ENCODE measurements around the gene CNOT4.
"Not testable (repeated sequence)": the region's sequence is repeated elsewhere in the genome, so short reads cannot be mapped to it uniquely, and the experiment has no call there.

The CNOT4 gene

DNA sequence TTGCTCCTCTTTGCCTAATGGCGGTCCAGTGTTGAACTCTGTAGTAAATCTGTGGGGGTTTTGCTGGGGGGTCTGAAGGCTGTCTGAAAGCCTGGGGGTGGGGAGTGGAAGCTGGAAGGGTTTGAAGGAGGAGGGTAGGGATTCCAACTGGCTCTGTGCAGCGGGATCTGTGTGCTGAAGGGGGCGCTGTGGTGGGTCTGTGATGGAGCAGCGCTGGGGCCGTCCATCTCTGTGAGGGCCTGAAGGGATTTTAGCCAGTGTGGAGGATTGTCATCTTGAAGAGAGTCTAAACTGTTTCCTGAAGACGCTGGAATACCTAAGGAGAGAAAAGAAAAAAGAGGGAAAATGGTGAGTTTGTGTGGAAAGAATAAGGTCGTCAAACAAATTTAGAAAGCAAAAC is 147.0 kb downstream of the CNOT4 start:
- no peak for DNase-seq (ENCODE audit: low spot score)

DNA sequence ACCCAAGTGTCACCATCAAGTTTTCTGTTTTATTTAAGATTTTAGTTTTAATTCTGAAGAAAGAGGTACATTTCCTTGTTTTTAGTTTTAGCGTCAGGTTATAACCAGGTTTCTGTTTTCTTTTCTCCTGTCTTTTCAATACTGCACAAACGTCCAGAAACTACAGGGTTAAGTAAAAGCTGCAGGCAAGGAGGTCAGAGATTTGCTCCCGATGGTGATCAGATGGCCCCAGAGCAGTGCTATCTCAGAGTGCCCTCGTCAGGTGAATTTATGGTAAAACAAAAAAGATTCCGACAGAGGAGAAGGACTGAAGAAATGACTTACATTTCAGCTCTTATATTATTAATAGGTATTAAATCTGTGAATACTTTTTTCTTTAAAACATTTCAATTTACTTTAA is 148.1 kb downstream of the CNOT4 start:
- no peak for DNase-seq (ENCODE audit: low spot score)

DNA sequence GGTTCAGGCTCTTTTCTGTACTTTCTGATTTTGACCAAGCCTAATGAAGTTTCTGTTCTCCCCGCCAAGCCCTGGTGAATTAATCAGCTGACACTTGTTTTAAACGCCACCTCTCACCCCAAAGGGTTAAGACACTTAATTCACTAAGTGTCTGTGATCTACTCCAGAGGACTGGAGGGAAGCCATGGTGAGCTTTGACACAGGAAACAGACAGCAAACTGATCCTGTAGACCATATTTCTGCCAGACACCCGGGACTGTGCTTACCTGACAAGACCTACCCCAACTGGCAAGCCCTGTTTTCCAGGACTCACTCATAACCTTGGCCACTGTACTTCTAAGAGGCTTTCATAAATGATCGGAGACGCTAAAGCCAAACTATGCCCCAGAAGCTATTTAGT is 150.3 kb downstream of the CNOT4 start:
- no peak for DNase-seq (ENCODE audit: low spot score)

DNA sequence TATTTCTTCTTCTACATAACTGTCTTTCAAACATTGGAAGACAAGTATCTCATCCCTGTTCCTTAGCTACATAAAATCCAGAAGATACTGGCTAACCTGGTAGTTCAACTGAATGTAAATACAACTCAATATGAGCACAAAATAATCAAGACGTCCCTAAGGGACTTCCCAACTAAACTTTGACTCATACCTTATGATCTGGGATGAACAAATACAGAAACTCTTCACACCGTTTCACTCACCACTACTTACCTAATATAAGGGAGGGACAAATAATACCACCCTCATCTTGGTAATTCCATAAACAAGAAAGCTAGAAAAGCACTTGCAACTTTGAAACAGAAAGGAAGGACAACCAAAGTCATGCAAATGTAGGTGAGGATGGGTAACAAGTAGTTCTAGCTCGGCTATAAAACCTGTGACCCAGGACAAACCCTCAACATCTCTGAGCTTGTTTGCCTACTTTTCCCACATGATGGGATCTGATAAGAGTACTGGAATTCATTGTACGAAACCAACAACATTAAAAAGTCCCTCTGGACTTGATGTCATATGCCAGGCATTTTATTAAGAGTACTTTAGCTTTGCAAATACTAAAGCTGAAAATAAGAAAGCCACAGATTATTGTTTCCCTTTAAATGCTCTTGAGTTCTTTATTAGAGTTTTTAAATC is 154.4 kb downstream of the CNOT4 start:
- DNase-seq (ENCODE audit: low spot score): no peak

DNA sequence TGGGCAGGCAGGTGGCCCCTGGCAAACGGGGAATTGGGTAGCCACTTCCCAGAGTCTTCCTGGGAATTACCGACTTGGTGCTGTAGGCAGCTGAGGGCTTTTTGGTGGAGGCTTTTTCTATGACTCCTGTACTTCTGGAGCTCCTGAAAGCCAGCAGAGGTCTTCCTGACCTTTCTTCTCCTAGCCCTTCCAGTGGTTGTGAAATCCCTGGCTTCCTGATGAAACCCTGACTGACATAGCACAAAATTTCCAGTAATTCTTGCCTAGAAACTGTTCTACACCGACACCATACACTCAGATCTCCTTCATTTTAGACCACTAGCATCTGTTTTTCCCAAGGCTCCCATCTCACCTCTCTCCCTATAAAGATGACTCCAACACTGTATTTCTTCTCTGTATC is 156.1 kb downstream of the CNOT4 start:
- DNase-seq (ENCODE audit: low spot score): no peak

DNA sequence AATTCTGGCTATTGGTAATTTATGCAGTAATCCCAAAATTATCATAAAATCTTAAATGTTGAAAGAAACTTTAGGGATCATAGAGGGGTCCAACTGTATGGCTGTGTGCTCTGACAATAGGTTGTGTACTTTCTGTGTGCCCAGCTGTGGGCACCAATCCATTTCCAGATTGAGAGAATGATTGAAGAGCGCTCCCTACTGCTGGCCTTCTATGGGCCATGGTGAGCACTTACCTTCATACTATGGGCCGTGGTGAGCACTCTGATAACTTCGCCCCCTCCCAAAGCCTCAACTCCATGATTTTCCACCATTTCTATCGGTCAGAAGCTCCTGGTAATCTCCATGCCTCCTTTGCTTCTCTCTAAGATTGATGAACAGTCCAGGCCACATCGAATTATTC is 157.6 kb downstream of the CNOT4 start:
- no peak for DNase-seq (ENCODE audit: low spot score)

DNA sequence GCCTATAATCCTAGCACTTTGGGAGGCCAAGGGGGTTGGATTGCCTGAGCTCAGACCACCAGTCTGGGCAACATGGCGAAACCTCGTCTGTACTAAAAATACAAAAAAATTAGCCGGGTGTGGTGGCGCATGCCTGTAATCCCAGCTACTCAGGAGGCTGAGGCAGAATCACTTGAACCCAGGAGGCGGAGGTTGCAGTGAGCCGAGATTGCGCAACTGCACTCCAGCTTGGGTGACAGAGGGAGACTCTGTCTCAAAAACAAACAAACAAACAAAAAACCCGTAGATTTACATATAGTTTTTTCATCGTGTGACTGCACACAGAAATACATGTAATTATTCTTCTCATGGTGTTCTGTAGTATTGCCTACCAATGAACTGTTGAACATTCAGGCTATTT is 158.8 kb downstream of the CNOT4 start:
- not testable (repeated sequence) for DNase-seq (ENCODE audit: low spot score)

DNA sequence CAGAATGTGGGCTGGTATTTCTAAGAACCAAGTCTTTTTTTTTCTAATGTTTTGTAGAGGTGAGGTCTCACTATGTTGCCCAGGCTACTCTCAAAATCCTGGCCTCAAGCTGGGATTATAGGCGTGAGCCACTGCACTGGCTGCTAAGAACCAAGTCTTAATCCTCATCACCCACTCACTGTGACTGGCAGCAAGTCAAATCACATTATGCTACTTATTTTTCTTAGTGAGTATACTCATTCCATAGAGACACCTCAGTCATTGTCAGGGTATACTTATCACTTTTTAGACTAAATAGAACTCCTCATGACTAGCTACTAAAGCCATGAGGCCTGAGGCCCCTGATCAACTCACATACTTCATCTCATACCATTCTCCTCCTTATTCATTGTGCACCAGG is 160.2 kb downstream of the CNOT4 start:
- DNase-seq (ENCODE audit: low spot score): no peak

DNA sequence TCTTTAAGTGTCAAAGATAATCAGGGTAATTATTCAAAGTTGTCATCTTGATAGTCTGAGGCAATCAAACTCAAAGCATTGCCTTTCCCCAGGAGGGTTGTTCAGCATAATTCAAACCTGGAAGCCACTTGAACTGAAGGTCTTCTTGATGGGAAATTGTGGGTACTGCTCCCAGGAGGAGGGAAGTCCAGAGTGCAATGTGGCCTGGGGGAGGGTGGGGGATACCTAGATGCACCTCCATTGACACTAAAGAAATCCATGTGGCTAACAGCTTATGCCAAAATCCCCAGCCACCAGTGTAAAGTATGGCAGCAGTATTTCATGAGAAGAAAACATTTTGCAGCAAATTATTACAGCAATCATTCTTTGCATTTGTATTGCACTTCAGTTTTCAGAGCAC is 161.4 kb downstream of the CNOT4 start:
- DNase-seq (ENCODE audit: low spot score): no peak

DNA sequence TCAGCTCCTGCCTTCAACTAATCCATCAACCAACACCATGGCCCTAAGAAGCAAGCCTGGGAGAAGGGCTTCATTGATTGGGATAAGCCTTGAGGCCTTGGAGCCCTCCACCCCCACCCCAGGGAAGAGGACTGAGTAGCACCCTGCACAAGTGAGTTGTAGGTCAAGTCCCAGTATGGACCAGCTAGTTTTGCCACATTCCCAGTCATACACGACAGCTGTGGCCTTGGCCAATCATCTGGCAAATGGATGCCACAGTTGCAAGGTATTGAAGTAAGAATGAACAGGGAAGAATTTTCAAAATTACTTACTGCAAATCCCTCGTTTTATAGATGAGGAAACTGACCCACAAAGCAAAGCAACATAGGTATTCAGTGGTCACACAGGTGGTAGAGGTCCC is 166.5 kb downstream of the CNOT4 start:
- DNase-seq (ENCODE audit: low spot score): no peak

DNA sequence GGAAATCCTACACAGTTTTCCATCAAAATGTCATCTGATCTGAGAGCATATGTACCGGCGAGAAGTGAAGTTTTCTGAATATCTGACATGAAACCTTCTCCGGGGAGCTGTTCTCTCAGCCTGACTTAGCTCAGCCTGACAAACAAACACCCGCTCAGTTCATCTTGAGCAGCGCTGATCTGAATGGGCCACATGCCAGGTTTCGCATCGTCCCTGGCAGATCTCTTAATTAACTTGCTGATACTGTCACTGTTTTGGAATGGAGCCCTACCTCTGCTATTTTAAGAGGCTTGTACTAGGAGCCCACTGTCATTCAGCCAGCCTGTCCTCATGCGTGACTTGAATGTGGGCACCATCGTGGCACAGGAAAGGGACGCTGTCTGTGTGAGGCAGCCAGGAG is 167.0 kb downstream of the CNOT4 start:
- peak; percentile 87 for DNase-seq (ENCODE audit: low spot score)

DNA sequence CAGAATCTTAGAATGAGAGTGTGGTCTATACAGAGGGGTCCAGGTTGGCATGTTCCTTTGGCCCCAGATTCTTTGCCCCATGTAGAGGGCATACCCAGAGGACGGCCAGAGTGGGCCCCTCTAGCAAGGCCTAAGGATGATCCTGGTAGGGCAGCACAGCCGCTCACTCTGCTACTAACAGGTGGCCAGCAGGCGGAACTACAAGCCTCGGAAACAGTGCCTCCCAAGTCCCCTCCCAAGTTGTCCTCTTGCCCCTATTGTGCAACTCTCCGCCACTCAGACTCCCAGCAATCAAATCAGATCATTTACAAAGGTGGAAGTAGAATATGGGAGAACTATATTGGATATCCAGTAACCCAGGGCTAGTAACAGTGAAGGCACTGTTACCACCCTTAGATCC is 168.9 kb downstream of the CNOT4 start:
- DNase-seq (ENCODE audit: low spot score): no peak

DNA sequence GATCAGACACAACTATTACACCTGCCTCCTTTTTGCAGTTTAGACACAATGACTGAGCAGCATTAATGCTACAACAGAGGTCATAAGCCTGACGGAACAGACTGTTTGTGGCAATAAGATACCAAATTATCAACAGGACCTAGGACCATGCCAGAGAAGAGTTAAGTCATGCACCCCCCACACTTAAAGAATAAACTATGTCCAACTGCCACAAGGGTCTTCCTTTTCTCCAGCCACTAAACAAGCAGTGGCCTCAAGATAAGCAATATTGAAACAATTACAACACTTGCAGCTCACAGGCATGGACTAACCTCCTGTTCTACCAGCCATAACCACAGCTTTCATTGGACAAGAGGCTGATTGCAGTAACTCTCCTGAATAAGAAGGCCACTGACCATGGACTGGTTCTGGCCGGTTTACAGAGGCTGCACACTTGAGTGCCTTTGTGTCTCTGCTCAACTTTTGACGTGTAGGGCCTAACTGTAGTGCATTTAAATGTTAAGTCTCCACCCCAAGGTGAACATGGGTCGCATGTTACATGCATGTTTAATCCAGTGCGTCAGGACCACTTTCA is 171.8 kb downstream of the CNOT4 start:
- no peak for DNase-seq (ENCODE audit: low spot score)

DNA sequence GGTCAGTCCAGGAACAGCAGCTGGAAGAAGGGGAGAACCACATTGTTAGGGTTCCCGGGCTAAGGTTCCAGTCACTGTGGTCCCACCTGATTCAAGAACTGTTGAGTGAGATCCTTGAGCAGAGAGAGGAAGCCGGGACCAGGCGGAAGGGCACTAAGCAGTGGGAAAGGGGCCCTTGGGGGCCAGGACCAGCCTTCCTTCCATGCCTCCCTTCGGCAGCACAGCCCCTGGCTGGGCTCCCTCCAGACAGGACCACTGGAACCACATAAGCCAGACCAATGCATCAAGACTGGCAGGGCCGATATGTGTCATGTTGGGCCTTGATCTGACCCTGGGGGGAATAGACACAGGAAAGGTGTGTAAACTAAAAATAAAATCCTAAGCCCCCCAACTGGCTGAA is 172.4 kb downstream of the CNOT4 start:
- no peak for DNase-seq (ENCODE audit: low spot score)

DNA sequence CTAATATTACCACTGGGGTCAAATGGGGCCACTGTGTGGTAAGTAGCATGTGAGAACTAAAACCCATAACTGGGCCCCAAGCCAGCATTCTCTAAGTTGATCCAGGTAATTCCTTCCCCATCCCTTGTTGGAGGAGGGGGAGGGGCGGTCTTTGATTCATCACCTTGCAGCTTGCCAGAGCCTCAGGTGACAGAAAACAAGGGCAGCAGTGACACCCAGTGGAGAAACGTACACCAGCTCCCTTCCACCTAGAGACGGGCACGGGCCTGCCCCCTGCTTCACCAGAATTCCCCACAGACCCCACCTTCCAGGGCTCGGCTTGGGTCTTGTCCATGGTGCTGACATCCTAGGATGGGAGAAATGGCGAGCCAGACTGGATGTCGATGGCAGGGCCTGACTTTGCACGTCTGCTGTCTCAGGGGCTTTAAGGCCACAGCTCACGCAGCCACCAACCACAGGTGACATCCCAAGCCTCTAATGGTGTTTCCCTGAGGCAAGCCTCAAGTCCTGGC is 174.2 kb downstream of the CNOT4 start:
- peak; percentile 37 for DNase-seq (ENCODE audit: low spot score)

DNA sequence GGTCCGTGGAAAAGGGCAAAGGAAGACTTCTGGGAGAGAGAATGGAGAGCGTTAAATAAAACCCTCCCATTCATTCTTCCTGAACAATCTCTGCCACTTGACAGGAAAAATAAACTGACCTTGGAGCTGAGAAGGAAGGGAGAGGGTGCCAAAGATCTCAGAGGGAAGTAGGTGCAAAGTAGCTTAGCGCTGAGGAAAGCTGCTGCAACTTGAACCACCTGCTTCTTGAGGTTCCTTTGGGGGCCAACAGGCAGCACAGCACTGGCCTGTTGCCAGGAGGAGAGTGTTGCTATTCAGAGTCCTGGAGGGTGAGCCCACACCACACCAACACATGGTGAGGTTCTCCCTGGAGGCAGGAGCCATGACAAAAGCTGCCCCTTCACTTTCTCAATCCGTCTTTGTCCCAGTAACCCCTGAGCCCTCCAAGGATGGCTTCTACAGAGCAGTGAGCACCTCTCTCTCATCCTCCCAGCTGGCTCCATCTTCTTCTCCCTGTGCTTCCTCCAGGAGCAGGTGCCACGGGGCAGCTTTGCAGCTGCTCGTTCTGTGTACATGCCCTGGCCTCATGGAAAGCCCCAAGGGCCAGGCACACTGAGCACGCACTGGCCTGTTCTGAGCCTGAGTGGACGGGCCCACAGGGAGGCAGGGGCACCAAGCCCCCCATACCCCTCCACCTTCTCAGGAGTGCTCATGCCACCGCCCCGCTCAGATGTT is 174.9 kb downstream of the CNOT4 start:
- DNase-seq (ENCODE audit: low spot score): no peak

DNA sequence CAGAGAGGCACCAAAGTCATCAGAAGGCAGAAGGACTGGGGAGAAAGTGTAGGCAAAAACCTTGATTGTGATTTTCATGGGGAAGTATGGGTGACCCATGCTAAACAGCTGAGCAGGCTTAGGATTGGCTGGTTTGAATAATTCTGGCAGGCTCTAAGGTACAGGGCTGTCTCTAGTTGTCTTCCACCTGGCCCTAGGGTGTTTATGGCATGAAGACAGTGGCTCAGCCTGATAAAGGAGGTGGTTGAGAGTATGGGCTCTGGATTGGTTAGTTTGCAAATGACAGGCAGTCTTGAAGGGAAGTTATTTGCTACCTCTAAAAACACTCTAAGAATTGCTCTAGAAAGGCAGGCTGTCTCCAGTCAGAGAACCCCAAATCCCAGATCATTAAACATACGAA is 176.0 kb downstream of the CNOT4 start:
- DNase-seq (ENCODE audit: low spot score): no peak

DNA sequence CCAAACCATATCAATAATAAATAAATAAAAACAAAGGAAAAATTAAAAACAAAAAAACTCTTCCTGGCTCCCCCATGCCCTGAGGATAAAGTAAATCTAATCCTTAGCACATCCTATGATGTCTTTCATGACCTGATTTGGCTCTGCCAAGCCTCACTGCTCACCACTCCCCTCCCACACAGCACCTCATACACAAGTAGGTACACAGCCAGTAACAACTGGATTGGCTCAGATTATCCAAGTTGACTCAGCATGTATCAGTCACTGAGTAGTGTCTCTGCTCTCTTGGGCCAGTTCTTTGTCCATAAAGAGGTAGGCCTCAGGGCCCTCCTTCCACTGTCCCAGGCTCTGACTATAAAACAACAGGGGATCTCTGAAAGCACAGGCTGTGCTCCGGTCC is 176.7 kb downstream of the CNOT4 start:
- DNase-seq (ENCODE audit: low spot score): no peak

DNA sequence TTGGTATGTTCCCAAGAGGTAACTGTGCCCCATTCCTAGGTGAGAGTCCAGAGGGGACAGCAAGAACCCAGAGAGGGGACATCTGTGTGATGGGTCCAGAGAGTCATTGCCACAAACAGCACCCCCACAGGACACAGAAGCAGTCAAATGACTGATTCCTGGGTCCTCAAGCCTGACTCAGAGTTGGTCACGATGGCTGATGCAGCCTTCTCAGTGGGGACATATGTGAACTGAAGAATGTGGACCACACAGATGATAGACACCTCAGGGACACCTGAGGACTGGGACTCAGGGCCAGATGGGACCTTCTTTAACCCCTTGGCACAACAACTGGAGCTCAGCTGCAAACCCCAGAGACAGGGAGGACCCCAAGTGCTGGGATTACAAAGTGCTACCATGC is 179.8 kb downstream of the CNOT4 start:
- DNase-seq (ENCODE audit: low spot score): no peak

DNA sequence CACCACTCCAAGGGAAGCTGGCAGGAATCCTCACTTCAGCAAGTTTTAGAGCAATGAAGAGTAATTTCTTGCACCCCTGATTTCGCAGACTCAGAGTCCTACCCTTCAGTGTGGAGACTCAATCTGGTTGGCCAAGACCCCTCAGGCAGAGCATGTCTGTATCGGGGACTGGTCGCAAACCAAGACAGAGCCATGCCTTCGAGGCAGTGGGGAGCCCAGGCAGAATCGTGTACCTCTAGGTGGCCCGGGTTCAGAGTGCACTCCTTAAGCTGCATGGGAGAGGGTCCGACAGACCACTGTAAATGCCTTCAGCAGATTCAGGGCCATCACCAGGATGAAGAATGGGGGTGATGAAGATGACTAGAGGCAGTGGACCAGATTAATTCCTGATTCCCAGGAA is 181.4 kb downstream of the CNOT4 start:
- no peak for DNase-seq (ENCODE audit: low spot score)

DNA sequence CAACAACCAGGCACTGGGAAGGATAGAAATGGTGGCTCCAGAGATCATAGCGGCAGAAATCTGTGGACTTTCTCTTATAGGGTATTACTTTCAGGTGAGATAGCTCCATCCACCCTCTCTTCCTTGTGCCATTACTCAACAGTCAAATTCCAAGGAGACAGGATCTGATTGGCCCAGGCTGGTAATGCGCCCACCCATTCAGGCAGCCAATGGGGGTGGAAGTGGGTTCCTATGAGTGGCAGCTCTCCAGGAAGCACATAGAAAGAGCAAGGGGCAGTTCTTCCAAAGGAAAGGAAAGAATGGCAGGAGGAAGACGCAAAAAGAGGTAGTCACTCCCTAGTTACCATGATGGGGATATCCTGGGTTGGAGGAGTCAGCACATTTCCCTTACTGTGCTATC is 181.8 kb downstream of the CNOT4 start:
- DNase-seq (ENCODE audit: low spot score): no peak

DNA sequence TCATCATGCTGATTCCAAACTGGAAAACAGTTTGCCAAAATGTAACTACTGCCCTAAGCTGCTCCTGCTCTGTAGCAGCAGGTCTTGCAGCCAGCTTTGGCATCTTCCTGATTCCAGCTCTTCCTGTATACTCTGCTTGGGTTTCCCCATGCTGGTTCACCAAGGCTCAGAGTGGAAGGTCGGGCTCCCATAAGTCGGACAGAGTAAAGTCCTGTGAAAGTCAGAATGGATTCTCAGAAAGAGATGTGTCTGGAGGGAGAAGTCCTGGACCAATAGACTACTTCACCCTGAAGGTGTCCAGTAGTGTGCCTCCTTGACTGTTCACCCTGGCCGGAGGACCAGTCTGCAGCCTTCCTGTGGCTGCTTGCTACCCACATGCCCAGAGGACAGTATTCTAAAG is 182.4 kb downstream of the CNOT4 start:
- DNase-seq (ENCODE audit: low spot score): no peak

DNA sequence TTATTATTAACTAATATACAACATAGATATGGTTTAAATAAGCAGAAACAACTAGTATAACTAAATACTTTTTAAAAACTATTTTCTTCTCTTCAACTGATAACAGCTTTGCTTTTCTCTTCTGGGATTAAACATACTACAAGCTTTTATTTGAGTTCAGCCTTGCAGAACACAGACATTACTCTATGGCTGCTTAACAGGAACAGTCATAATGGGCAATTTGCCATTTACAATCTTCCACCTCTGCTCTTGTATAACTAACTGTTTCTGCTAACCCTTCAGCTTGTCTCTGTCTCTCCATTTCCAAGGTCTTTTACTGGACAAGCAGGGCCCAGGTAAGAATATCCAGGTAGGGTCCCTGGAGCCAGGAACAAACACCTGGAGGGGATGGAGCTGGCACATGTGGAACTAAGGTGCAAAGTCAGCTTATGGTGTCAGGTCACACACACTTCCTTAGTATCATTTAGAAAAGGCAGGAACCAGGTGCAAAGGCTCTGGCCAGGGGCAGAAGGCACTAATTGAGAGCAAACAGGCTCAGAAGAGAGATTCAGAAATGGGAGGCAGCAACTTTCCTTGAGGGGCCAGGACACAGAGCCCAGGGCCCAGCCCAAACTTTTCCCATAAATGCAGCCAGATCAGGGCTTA is 183.1 kb downstream of the CNOT4 start:
- no peak for DNase-seq (ENCODE audit: low spot score)

Data from Ammon's horn (tissue), 1 donor.